Glomerular endothelial cell (primary cell): ENCODE data around the gene VGLL3. TPM values are rescaled to one million over a fixed set of nuclear protein-coding genes. Genes with fewer than 3 reads are reported as not detected.

ENCODE experiments used
- DNase-seq: peaks from one replicate; pipeline ENCODE4 v3.0.0-alpha.2; 2011; ENCODE audit warnings: low read depth, low spot score; ENCODE audit errors: extremely low read depth
- total RNA-seq: library from RNA; depleted of rRNA; stranded (reverse); fragments of >200 nt; gene quantifications from 2 replicates; pipeline ENCODE4 v1.2.3, GENCODE V29; 2015

VGLL3 gene
- total RNA-seq, 1 donor from 2014 or later, result 7.2 TPM

- DNase-seq, result no peak
Measured at GRCh38 chr3:86954747-86955146, 36.2 kb downstream of the VGLL3 start.

GRCh38 chr3:86954226-86954625 is 36.7 kb downstream of the VGLL3 start:
- no peak for DNase-seq

GRCh38 chr3:86951322-86951721 is 39.6 kb downstream of the VGLL3 start:
- DNase-seq, result no peak

- no peak for DNase-seq
Measured at GRCh38 chr3:86950717-86951116, 40.2 kb downstream of the VGLL3 start.

GRCh38 chr3:86949850-86950249 is 41.1 kb downstream of the VGLL3 start:
- DNase-seq, result no peak

- DNase-seq, result no peak
Measured at GRCh38 chr3:86948822-86949221, 42.1 kb downstream of the VGLL3 start.

- DNase-seq, result no peak
Measured at GRCh38 chr3:86942206-86942605, 48.7 kb downstream of the VGLL3 start.

- DNase-seq, result no peak
Measured at GRCh38 chr3:86938416-86939105, 52.4 kb downstream of the VGLL3 start.

- DNase-seq, result no peak
Measured at GRCh38 chr3:86937306-86937791, 53.6 kb downstream of the VGLL3 start.

GRCh38 chr3:86934851-86935250 is 56.1 kb downstream of the VGLL3 start:
- DNase-seq, result no peak

- DNase-seq, result no peak
Measured at GRCh38 chr3:86930831-86931230, 60.1 kb downstream of the VGLL3 start.

GRCh38 chr3:86930181-86930580 is 60.8 kb downstream of the VGLL3 start:
- DNase-seq, result no peak

GRCh38 chr3:86929046-86929445 is 61.9 kb downstream of the VGLL3 start:
- no peak for DNase-seq

GRCh38 chr3:86923071-86923491 is 67.9 kb downstream of the VGLL3 start:
- DNase-seq, result no peak

GRCh38 chr3:86921971-86922680 is 68.8 kb downstream of the VGLL3 start:
- DNase-seq, result no peak

GRCh38 chr3:86914670-86915069 is 76.3 kb downstream of the VGLL3 start:
- DNase-seq, result no peak

GRCh38 chr3:86913160-86913559 is 77.8 kb downstream of the VGLL3 start:
- DNase-seq, result no peak

GRCh38 chr3:86895202-86895601 is 95.7 kb downstream of the VGLL3 start:
- no peak for DNase-seq

- no peak for DNase-seq
Measured at GRCh38 chr3:86890741-86891396, 100.1 kb downstream of the VGLL3 start.
